ENCODE data around the gene IRS2.

Gene IRS2

GRCh38 chr13:109723046-109723445 lies 63.3 kb downstream of the IRS2 start:
- no peak overlapping the region for H3K27ac ChIP-seq
- no peak for TF ChIP-seq CTCF (conservative IDR thresholded peaks at IDR 0.05)

GRCh38 chr13:109722068-109722467 lies 64.3 kb downstream of the IRS2 start:
- TF ChIP-seq CTCF (conservative IDR thresholded peaks at IDR 0.05), result no peak
- H3K27ac ChIP-seq, result peak overlapping the region; percentile 73; the same call in 1 of the 2 replicates

- no peak for TF ChIP-seq CTCF (conservative IDR thresholded peaks at IDR 0.05)
- H3K27ac ChIP-seq, result peak overlapping the region; percentile 73
Observed at GRCh38 chr13:109720758-109721184, 65.6 kb downstream of the IRS2 start.

DNA sequence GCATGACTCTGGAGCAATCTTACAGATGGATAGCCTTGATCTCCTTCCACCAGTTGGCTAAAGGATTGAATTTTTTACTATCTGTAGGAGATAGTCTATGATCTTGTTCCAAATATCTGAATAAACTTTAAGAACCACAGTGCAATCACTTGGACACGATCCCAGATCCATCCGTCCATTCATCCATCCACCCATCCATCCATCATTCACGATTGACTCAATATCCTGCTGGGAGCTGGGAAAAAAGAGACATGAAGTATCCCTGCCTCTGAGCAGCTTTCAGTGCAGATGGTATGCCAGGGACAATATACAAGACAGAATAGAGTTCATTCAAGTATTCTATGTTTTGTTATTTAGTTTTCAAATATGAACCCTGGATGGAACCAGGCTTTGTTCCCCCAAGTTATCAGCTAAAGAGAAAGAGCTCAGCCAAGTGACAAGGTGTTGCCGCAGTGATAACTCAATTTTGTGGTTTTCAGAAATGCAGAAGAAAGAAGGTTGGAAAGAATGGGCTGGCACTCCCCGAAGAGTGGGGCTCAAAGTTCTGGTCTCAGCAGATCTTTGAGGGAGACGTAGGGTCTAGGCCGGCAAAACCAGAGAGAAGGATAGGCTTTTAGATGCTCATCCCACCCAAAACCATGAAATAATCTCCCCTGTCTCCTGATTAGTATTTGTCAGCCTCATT lies 66.3 kb downstream of the IRS2 start:
- TF ChIP-seq CTCF (conservative IDR thresholded peaks at IDR 0.05), result no peak
- H3K27ac ChIP-seq, result peak overlapping the region; percentile 73

DNA sequence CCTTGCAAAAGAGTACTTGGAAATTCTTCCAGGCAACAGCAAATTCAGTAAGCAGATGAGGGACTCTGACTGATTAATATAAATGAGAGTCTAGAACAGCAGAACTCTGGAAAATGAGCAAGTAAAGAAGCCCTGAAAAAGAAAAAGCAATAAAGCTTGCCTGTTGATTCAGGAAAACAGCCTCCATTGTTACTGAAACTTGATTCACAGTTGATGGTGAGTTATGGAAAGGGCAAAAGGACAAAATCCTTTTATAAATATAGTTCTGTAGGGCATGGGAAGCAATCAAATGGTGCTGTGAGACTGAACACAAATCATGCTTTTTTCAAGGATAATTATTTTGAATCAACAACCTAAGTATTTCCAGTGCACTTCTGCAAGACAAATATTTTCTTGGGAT lies 67.7 kb downstream of the IRS2 start:
- H3K27ac ChIP-seq, result no peak overlapping the region
- TF ChIP-seq CTCF (conservative IDR thresholded peaks at IDR 0.05), result no peak

- no peak overlapping the region for H3K27ac ChIP-seq
- no peak for TF ChIP-seq CTCF (conservative IDR thresholded peaks at IDR 0.05)
Observed at GRCh38 chr13:109717686-109718085, 68.7 kb downstream of the IRS2 start.

GRCh38 chr13:109715902-109716301 lies 70.5 kb downstream of the IRS2 start:
- H3K27ac ChIP-seq, result no peak overlapping the region
- TF ChIP-seq CTCF (conservative IDR thresholded peaks at IDR 0.05), result no peak

Data from VCaP (cell line).